ENCODE results near the gene DHRS2. TPM values are rescaled to one million over a fixed set of nuclear protein-coding genes. Genes with fewer than 3 reads are reported as not detected.
A peak's percentile ranks its signal among the peaks of the same experiment; 100 is the strongest.
"Not testable (repeated sequence)": the region's sequence is repeated elsewhere in the genome, so short reads cannot be mapped to it uniquely, and the experiment has no call there.

DHRS2 gene
- under 1 TPM in 2 of 4 donors, not detected in 2; 0.63 to 0.66 TPM for total RNA-seq

DNA sequence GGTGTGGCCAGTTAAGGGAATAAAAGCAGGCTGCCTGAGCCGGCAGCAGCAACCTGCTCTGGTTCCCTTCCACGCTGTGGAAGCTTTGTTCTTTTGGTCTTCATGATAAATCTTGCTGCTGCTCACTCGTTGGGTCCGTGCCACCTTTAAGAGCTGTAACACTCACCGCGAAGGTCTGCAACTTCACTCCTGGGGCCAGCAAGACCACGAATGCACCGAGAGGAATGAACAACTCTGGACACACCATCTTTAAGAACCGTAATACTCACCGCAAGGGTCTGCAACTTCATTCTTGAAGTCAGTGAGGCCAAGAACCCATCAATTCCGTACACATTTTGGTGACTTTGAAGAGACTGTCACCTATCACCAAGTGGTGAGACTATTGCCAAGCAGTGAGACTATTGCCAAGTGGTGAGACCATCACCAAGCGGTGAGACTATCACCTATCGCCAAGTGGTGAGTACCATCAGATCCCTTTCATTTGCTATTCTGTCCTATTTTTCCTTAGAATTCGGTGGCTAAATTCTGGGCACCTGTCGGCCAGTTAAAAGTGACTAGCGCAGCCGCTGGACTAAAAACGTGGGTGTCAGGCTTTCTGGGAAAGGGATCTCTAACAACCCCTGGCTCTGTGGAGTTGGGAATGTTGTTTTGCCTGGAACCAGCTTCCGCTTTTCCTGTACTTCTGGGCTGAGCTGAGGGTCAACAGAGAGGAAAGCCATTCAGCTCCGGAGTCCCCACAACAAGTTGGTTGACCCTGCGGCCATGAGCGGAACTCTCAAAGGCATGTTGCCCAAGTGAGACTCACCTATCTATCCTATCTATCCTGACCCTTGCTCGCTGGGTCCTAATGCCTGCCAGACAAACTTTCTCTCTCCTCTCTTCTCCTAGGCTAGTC lies at the start of gene DHRS2:
Gene DHRS2, plus strand, starts transcription at position 48 of the 895 bp plus-strand sequence. CDS start 2,501 bp downstream, outside the sequence.
- Histone ChIP-seq H3K4me3 (no peak within 1 kb of the TSS), H3K27me3 (no peaks in the 10 kb centered on the region), H3K4me1 (peaks cover 4 to 27% (median 25%) of the 10 kb centered on the region in 4 donors), H3K36me3 (no peaks in the 10 kb centered on the region), H3K27ac (replicated peaks in 1 of 4) (no peak within 1 kb of the TSS), H3K9me3 (no peaks in the 10 kb centered on the region)
- WGBS, result 92% methylated on average over 22 of the region's 23 CpGs
- DNase-seq (ENCODE audit: extremely low spot score), result no peak
- TF ChIP-seq CTCF (IDR thresholded peaks at IDR 0.05) (no peak), POLR2AphosphoS5 (IDR thresholded peaks at IDR 0.05) (no peak), EP300 (IDR thresholded peaks at IDR 0.05) (no peak), POLR2A (IDR thresholded peaks at IDR 0.05; ENCODE audit: low read depth) (no peak)
- intact Hi-C loops (cut with DNase I), result no loop called here

GRCh38 chr14:23588884-23589598 lies 47.1 kb upstream of the DHRS2 start:
- H3K9me3 ChIP-seq, result no peaks in the 10 kb centered on the region
- H3K4me3 ChIP-seq, result no peak overlapping the region
- peaks cover 0 to 8% (median 3%) of the 10 kb centered on the region in 4 donors for H3K4me1 ChIP-seq
- no peaks in the 10 kb centered on the region for H3K36me3 ChIP-seq
- peak; percentile 96 for DNase-seq (ENCODE audit: extremely low spot score)
- intact Hi-C loops (cut with DNase I), result no loop called here
- 25% methylated on average over 5 of the region's 5 CpGs for WGBS
- H3K27ac ChIP-seq (replicated peaks in 1 of 4), result no peak overlapping the region
- H3K27me3 ChIP-seq, result peaks cover 0 to 21% (median 0%) of the 10 kb centered on the region in 4 donors
- TF ChIP-seq CTCF (IDR thresholded peaks at IDR 0.05) (peak; percentile 38 to 53 (median 46)), POLR2AphosphoS5 (IDR thresholded peaks at IDR 0.05) (peak in 1 of 2 donors; percentile 20), EP300 (IDR thresholded peaks at IDR 0.05) (no peak), POLR2A (IDR thresholded peaks at IDR 0.05; ENCODE audit: low read depth) (no peak)

DNA sequence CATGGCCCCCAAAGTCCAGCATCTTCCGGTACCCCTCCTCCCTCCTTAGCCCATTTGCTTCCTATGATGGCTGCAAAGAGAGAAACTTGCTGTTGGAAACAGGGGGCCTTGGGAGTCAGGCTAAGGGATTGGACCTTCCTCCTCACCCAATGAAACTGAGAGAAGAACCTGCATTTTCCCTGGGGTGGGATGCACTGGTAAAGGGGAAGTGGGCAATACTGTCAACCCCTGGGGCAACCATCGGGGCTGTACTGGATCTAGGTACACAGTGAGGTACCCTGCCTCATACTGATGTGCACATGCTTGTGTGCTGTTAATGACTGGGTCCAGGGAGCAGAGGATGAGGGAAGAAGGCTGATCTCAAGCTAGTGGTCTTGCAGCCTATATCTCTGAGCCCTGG lies 46.6 kb upstream of the DHRS2 start:
- Histone ChIP-seq H3K9me3 (no peaks in the 10 kb centered on the region), H3K4me1 (peaks cover 0 to 8% (median 3%) of the 10 kb centered on the region in 4 donors), H3K36me3 (no peaks in the 10 kb centered on the region), H3K4me3 (no peak overlapping the region), H3K27me3 (peaks cover 0 to 24% (median 0%) of the 10 kb centered on the region in 4 donors), H3K27ac (replicated peaks in 1 of 4) (no peak overlapping the region)
- WGBS, result 94% methylated on average over 2 of the region's 2 CpGs
- intact Hi-C loops (cut with DNase I), result no loop called here
- DNase-seq (ENCODE audit: extremely low spot score), result no peak
- TF ChIP-seq EP300 (IDR thresholded peaks at IDR 0.05), result no peak
- no peak for TF ChIP-seq CTCF (IDR thresholded peaks at IDR 0.05)
- TF ChIP-seq POLR2A (IDR thresholded peaks at IDR 0.05; ENCODE audit: low read depth), result no peak
- TF ChIP-seq POLR2AphosphoS5 (IDR thresholded peaks at IDR 0.05), result no peak

DNA sequence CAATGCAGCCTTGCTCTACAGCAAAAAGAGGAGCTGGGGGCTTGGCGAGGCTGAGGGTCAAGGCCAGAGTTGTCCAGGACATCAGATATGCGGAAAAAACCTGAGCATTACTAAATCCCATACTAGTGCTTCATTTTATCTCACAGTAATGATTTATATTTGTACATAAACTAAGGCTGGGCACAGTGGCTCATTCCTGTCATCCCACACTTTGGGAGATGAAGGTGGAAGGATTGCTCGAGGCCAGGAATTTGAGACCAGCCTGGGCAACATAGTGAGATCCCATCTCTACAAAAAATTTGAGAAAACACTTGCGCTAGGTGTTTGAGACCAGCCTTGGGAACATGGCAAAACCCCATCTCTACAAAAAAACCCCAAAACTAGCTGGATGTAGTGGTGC lies 46.0 kb upstream of the DHRS2 start:
- intact Hi-C loops (cut with DNase I), result no loop called here
- peaks cover 0 to 19% (median 0%) of the 10 kb centered on the region in 4 donors for H3K27me3 ChIP-seq
- 98% methylated on average over 4 of the region's 4 CpGs for WGBS
- H3K9me3 ChIP-seq, result no peaks in the 10 kb centered on the region
- no peak overlapping the region for H3K4me3 ChIP-seq
- peaks cover 0 to 8% (median 3%) of the 10 kb centered on the region in 4 donors for H3K4me1 ChIP-seq
- no peaks in the 10 kb centered on the region for H3K36me3 ChIP-seq
- no peak for DNase-seq (ENCODE audit: extremely low spot score)
- TF ChIP-seq CTCF (IDR thresholded peaks at IDR 0.05) (no peak), POLR2A (IDR thresholded peaks at IDR 0.05; ENCODE audit: low read depth) (no peak), POLR2AphosphoS5 (IDR thresholded peaks at IDR 0.05) (no peak), EP300 (IDR thresholded peaks at IDR 0.05) (no peak)
- H3K27ac ChIP-seq (replicated peaks in 1 of 4), result no peak overlapping the region

- intact Hi-C loops (cut with DNase I); H3K9me3 ChIP-seq: not testable (repeated sequence)
- 83% methylated on average over 3 of the region's 3 CpGs for WGBS
These were observed 42.0 kb upstream of the DHRS2 start for GRCh38 chr14:23594191-23594590.

More at GRCh38 chr14:23594191-23594590, 42.0 kb upstream of the DHRS2 start:
- DNase-seq (ENCODE audit: extremely low spot score); H3K36me3 ChIP-seq; H3K27me3 ChIP-seq; H3K4me1 ChIP-seq; H3K4me3 ChIP-seq; H3K27ac ChIP-seq (replicated peaks in 1 of 4): not testable (repeated sequence)
